ENCODE measurements around the gene LSM12.

LSM12 gene

DNA sequence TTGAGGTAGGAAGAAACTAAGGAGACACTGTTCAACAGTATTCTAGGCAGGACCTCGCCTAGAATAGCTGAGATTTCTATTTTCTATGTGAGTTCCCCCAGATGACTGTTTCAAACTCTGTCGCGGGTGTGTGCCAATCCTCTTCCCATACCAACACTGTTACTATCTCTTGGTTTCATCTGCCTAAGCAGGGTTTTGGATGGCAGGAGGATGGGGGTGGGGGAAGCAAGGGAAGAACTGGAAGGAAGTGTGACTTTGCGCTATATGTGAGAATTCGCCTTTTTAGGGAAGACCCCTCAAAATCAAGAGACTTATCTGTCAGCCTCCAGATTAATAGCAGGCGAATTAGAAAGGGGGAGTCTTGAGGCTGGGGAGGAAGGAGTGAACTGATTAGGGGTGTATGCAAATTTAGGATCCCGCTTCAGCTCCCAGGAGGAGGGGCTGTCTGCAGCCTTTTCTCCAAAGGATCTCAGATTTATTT lies 3.5 kb upstream of the LSM12 start:
- TF ChIP-seq, protein P1, sequence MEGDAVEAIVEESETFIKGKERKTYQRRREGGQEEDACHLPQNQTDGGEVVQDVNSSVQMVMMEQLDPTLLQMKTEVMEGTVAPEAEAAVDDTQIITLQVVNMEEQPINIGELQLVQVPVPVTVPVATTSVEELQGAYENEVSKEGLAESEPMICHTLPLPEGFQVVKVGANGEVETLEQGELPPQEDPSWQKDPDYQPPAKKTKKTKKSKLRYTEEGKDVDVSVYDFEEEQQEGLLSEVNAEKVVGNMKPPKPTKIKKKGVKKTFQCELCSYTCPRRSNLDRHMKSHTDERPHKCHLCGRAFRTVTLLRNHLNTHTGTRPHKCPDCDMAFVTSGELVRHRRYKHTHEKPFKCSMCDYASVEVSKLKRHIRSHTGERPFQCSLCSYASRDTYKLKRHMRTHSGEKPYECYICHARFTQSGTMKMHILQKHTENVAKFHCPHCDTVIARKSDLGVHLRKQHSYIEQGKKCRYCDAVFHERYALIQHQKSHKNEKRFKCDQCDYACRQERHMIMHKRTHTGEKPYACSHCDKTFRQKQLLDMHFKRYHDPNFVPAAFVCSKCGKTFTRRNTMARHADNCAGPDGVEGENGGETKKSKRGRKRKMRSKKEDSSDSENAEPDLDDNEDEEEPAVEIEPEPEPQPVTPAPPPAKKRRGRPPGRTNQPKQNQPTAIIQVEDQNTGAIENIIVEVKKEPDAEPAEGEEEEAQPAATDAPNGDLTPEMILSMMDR (IDR thresholded peaks at IDR 0.05; ENCODE audit: unreplicated experiment in 3 of 3), result no peak
- Mint-ChIP-seq H3K27ac (peak overlapping the region; percentile 91 to 99 (median 98)), H3K4me1 (peaks cover 46% of the 10 kb centered on the region), H3K36me3 (ENCODE audit: low read depth) (peaks cover 5% of the 10 kb centered on the region), H3K9me3 (no peaks in the 10 kb centered on the region), H3K4me3 (peak overlapping the region; percentile 96 to 98 (median 97)), H3K27me3 (ENCODE audit: low read depth) (no peaks in the 10 kb centered on the region)

DNA sequence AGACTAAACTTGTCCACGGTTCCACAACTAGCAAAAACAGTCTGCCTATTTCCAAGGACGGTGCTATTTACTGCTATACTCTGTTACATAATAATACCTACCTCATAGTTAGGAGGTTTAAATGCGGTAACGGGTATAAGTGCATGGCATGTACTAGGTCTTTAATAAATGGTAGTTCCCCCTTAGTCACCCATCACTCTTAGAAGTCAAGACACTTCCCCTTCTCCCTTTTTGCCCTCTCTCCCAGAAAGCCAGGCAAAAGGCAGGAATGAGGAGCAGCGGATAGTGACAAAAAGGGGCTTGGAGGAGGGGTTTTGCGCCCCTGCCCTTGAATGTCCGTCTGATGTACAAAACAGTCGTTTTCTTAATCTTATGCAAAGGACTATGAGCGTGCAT lies 1.1 kb upstream of the LSM12 start:
- Mint-ChIP-seq H3K27ac (peak overlapping the region; percentile 92 to 99 (median 98)), H3K9me3 (no peaks in the 10 kb centered on the region), H3K27me3 (ENCODE audit: low read depth) (no peaks in the 10 kb centered on the region), H3K36me3 (ENCODE audit: low read depth) (peaks cover 11% of the 10 kb centered on the region), H3K4me3 (peak overlapping the region; percentile 92 to 95 (median 94)), H3K4me1 (peaks cover 52% of the 10 kb centered on the region)
- TF ChIP-seq, protein P1 (IDR thresholded peaks at IDR 0.05; ENCODE audit: unreplicated experiment in 3 of 3), result no peak

GRCh38 chr17:44065668-44066203 lies 735 bp downstream of the LSM12 start:
- Mint-ChIP-seq H3K27me3 (ENCODE audit: low read depth) (no peaks in the 10 kb centered on the region), H3K9me3 (no peaks in the 10 kb centered on the region), H3K27ac (peak overlapping the region; percentile 92 to 98 (median 93)), H3K36me3 (ENCODE audit: low read depth) (peaks cover 24% of the 10 kb centered on the region), H3K4me1 (peaks cover 42% of the 10 kb centered on the region), H3K4me3 (peak overlapping the region; percentile 92 to 95 (median 94))
- TF ChIP-seq, protein P1 (IDR thresholded peaks at IDR 0.05; ENCODE audit: unreplicated experiment in 3 of 3), result no peak

GRCh38 chr17:44063704-44064639 lies 2.5 kb downstream of the LSM12 start:
- Mint-ChIP-seq H3K36me3 (ENCODE audit: low read depth) (peaks cover 40% of the 10 kb centered on the region), H3K27ac (peak overlapping the region; percentile 62 to 81 (median 65)), H3K4me1 (peaks cover 33% of the 10 kb centered on the region), H3K4me3 (peak overlapping the region; percentile 69 to 83 (median 78)), H3K27me3 (ENCODE audit: low read depth) (no peaks in the 10 kb centered on the region), H3K9me3 (no peaks in the 10 kb centered on the region)
- TF ChIP-seq, protein P1 (IDR thresholded peaks at IDR 0.05; ENCODE audit: unreplicated experiment in 3 of 3), result no peak

GRCh38 chr17:44062871-44063270 lies 3.6 kb downstream of the LSM12 start:
- peaks cover 29% of the 10 kb centered on the region for H3K4me1 Mint-ChIP-seq
- H3K4me3 Mint-ChIP-seq, result no peak overlapping the region
- TF ChIP-seq, protein P1 (IDR thresholded peaks at IDR 0.05; ENCODE audit: unreplicated experiment in 3 of 3), result no peak
- H3K27ac Mint-ChIP-seq, result no peak overlapping the region
- H3K27me3 Mint-ChIP-seq (ENCODE audit: low read depth), result no peaks in the 10 kb centered on the region
- H3K36me3 Mint-ChIP-seq (ENCODE audit: low read depth), result peaks cover 44% of the 10 kb centered on the region
- H3K9me3 Mint-ChIP-seq, result no peaks in the 10 kb centered on the region

All from nephron (organoid).